ENCODE results near the gene ARID1B. TPM values are rescaled to one million over a fixed set of nuclear protein-coding genes. Genes with fewer than 3 reads are reported as not detected.
A peak's percentile ranks its signal among the peaks of the same experiment; 100 is the strongest.

Gene ARID1B
- total RNA-seq, 2 experiments from 2014 or later, result 42.5 to 43.2 TPM

DNA sequence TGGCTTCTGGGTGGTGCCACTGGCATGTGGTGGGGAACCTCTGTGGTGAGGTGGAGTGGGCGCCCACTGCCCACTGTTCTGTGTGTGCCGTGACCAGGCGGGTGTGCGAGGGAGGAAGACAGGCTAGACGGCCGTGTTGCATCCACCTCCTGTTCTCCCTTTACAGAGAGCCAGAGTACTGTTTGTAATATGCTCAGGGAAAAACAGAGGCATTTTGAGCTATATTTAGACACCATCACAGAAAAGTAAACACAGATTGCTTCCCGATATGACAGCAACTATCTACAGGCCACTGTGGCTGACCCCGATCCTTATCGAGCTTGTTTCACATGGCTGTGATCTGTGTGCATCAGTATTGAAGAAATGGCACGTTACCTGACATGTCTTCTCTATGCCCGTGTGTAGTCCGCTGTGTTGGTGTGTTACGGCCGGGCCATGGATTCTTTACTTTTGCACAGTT, 45.6 kb downstream of the ARID1B start:
- Mint-ChIP-seq H3K4me3 (no peak overlapping the region), H3K9me3 (no peaks in the 10 kb centered on the region), H3K27me3 (ENCODE audit: low read depth) (no peaks in the 10 kb centered on the region), H3K27ac (no peak overlapping the region), H3K36me3 (ENCODE audit: low read depth) (peaks cover 5% of the 10 kb centered on the region), H3K4me1 (ENCODE audit: low read depth) (peaks cover 81% of the 10 kb centered on the region)
- intact Hi-C loops (cut with micrococcal nuclease), result no loop called here
- DNase-seq, result no peak
- CTCF ChIA-PET, result interaction anchor here (0.6 kb wide), 1 partner anchor 44 kb away, joined by 3 read pairs; no protein-coding TSS in a partner anchor

DNA sequence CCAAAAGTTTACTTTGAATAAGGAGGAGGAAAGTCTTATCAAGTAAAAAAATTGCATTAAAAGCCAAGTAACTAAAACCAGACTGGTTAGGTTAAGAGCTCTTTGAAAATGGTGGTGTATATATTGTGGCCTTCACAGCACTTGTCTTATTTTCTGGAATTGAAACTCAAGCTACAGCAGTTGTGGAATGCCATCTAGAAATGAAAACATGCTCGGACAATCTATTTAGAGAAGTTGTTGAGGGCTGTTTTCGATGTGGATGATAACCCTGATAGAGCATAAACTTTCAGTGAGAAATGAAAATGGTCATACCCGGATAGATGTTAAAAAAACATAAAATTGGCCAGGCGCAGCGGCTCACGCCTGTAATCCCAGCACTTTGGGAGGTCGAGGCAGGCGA, 47.0 kb downstream of the ARID1B start:
- Mint-ChIP-seq H3K36me3 (ENCODE audit: low read depth) (peaks cover 5% of the 10 kb centered on the region), H3K27me3 (ENCODE audit: low read depth) (no peaks in the 10 kb centered on the region), H3K4me1 (ENCODE audit: low read depth) (peaks cover 82% of the 10 kb centered on the region), H3K9me3 (no peaks in the 10 kb centered on the region), H3K27ac (no peak overlapping the region), H3K4me3 (no peak overlapping the region)
- no peak for DNase-seq
- intact Hi-C loops (cut with micrococcal nuclease), result loop anchor here (2.0 kb wide), 1 partner anchor 13 kb away; no protein-coding TSS in a partner anchor
- CTCF ChIA-PET, result interaction anchor here (0.6 kb wide), 2 partner anchors 156 to 766 kb away, joined by 3 to 4 read pairs; no protein-coding TSS in a partner anchor

DNA sequence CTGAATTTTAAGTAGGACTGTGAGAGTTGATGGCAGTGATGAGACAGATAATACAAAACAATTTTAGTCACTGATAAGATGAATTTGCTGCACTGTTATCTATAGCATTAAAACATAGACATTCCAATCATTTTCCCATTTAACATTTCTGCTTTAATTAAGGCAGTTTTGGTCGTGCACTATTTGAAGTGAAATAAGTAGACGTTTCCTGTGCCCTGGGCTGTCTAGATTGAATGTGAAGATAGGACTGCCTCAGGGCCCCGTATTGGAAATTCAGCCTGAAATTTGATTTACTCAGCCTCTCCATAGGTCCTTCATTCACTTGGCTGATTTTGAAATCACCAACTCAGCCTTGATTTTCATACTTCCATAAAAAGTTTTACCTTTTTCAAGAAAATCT, 48.3 kb downstream of the ARID1B start:
- DNase-seq, result no peak
- Mint-ChIP-seq H3K4me1 (ENCODE audit: low read depth) (peaks cover 75% of the 10 kb centered on the region), H3K27me3 (ENCODE audit: low read depth) (no peaks in the 10 kb centered on the region), H3K9me3 (no peaks in the 10 kb centered on the region), H3K27ac (no peak overlapping the region), H3K4me3 (no peak overlapping the region), H3K36me3 (ENCODE audit: low read depth) (peaks cover 7% of the 10 kb centered on the region)
- intact Hi-C loops (cut with micrococcal nuclease), result loop anchor here (2.0 kb wide), 1 partner anchor 15 kb away; no protein-coding TSS in a partner anchor
- CTCF ChIA-PET, result interaction anchor here (0.6 to 0.7 kb wide), 3 partner anchors 29 to 94 kb away, joined by 3 to 4 read pairs (median 3); no protein-coding TSS in a partner anchor

DNA sequence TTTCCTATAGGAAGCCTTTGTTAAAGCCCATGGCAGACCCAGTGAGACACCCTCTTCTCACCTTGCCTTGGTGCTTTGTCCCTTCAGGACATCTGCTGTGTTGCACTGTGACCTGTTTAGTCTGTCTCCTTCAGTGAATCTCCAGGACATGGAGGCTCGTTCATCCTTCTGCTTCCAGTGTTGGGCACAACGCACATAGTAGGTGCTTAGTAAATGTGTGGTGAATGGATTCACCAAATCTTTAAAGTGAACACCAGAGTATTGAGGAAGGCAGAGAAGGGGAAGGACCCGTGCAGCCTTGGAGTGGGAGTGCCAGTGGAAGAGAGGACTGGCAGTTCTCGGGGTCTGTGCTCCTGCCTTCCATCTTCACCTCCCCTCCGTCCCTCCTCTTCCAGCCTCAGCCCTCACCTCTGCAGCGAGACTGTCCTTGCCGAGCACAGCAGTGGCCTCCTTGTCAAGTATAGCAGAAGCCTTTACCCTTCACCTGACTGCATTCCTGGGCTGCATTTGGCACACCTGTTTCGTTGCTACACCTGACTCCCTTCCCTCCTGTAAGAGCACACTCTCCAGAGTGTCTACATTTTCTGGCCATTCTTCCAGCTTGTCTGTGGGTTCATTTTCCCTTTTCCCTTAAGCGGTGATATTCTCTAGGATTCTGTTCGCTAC, 49.2 kb downstream of the ARID1B start:
- no peak for DNase-seq
- Mint-ChIP-seq H3K36me3 (ENCODE audit: low read depth) (peaks cover 14% of the 10 kb centered on the region), H3K4me1 (ENCODE audit: low read depth) (peaks cover 75% of the 10 kb centered on the region), H3K27ac (no peak overlapping the region), H3K9me3 (no peaks in the 10 kb centered on the region), H3K4me3 (no peak overlapping the region), H3K27me3 (ENCODE audit: low read depth) (no peaks in the 10 kb centered on the region)
- CTCF ChIA-PET, result no interaction called here
- intact Hi-C loops (cut with micrococcal nuclease), result no loop called here

DNA sequence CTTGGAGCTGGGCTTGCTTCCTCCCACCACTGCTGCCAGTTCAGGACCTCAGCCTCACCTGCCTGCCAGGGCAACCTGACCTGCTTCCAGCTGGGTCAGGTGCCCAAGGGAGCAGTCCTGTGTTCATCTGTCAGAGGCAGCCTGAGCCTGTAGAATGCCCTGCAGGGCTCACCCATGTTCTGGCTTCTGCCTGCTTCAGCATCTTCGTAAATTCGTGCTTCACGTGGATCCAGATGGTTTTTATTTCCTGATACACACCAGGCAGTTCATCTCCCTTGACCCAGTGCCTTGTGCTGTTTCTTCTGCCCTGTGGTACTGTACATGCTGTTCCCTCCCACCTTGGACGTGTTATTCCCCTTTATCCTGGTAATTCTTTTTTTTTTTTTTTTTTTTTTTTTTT, 50.2 kb downstream of the ARID1B start:
- H3K4me1 Mint-ChIP-seq (ENCODE audit: low read depth), result peaks cover 75% of the 10 kb centered on the region

DNA sequence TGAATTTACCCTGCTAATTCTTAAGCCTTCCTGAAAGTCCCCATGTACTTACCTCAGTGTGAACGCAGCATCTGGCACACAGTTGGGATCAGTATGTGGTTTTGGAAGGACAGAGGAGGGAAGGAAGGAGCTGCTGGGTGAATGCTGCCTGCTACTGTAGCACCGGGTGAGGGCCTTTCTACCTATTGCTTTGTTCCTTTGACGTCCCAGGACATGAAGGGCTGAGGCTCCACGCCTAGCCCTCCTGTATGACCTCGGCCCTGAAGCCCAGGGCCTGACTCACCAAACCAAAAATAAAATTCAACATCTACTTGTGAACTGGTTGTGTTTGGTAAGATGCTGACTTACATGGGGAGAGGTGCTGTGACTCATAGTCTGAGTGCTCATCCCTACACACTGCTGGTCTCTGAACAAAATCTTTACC, 51.1 kb downstream of the ARID1B start:
- intact Hi-C loops (cut with micrococcal nuclease), result no loop called here
- H3K27ac Mint-ChIP-seq, result no peak overlapping the region
- H3K4me3 Mint-ChIP-seq, result no peak overlapping the region
- peak; percentile 24 for DNase-seq
- H3K4me1 Mint-ChIP-seq (ENCODE audit: low read depth), result peaks cover 74% of the 10 kb centered on the region
- CTCF ChIA-PET, result interaction anchor here (0.9 kb wide), 1 partner anchor 26 kb away, joined by 3 read pairs; no protein-coding TSS in a partner anchor
- H3K9me3 Mint-ChIP-seq, result no peaks in the 10 kb centered on the region
- H3K36me3 Mint-ChIP-seq (ENCODE audit: low read depth), result peaks cover 17% of the 10 kb centered on the region
- no peaks in the 10 kb centered on the region for H3K27me3 Mint-ChIP-seq (ENCODE audit: low read depth)

More for the DNA sequence above, 50.2 kb downstream of the ARID1B start:
- intact Hi-C loops (cut with micrococcal nuclease), result no loop called here
- CTCF ChIA-PET, result interaction anchor here (0.9 kb wide), 1 partner anchor 25 kb away, joined by 3 read pairs; no protein-coding TSS in a partner anchor
- no peak for DNase-seq
- no peaks in the 10 kb centered on the region for H3K27me3 Mint-ChIP-seq (ENCODE audit: low read depth)
- H3K27ac Mint-ChIP-seq, result no peak overlapping the region
- no peak overlapping the region for H3K4me3 Mint-ChIP-seq
- H3K9me3 Mint-ChIP-seq, result no peaks in the 10 kb centered on the region
- peaks cover 16% of the 10 kb centered on the region for H3K36me3 Mint-ChIP-seq (ENCODE audit: low read depth)

DNA sequence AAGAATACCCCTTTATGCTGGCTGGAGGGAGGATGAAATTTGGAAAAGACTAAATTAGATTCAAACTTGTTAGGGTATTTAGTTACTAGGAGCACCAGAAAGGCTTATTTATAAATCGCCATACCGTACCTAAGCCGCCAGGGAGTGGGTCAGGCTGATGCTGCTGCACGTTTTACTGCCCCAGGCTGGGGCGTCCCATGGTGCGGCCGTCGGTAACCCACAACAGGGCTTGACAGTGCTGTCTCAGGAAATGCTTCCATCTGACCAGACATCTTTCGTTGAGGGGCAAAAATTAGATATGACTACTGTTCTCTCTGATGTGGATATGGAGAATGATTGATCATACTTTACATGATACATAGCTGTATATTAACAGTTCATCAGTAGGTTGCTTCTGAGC, 52.9 kb downstream of the ARID1B start:
- no peak overlapping the region for H3K4me3 Mint-ChIP-seq
- H3K4me1 Mint-ChIP-seq (ENCODE audit: low read depth), result peaks cover 64% of the 10 kb centered on the region
- intact Hi-C loops (cut with micrococcal nuclease), result loop anchor here (2.0 kb wide), 1 partner anchor 13 kb away; no protein-coding TSS in a partner anchor
- no peaks in the 10 kb centered on the region for H3K9me3 Mint-ChIP-seq
- peaks cover 21% of the 10 kb centered on the region for H3K36me3 Mint-ChIP-seq (ENCODE audit: low read depth)
- CTCF ChIA-PET, result interaction anchor here (1.7 kb wide), 1 partner anchor 10 kb away, joined by 3 read pairs; no protein-coding TSS in a partner anchor
- no peaks in the 10 kb centered on the region for H3K27me3 Mint-ChIP-seq (ENCODE audit: low read depth)
- no peak overlapping the region for H3K27ac Mint-ChIP-seq
- no peak for DNase-seq

DNA sequence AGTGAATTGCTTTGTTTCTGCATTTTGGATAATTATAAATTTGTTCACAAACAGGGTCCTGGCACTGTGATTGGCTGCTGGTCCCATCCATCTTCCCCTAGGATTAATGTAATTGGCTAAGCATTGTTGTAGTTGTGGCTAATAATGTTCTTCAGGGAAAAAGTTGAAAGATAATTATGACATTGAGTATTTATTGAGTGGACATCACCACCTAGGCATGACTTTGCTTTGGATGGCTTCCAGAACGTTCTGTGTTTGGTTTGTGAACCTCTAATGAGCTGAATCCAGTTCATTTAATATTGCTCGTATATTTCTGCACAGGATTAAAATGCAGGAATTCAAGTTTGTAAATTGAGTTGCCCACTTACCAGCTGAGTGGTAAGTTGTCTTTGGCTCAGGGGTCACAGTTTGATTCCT, 55.1 kb downstream of the ARID1B start:
- Mint-ChIP-seq H3K4me3 (no peak overlapping the region), H3K4me1 (ENCODE audit: low read depth) (peaks cover 52% of the 10 kb centered on the region), H3K27me3 (ENCODE audit: low read depth) (no peaks in the 10 kb centered on the region), H3K27ac (no peak overlapping the region), H3K9me3 (no peaks in the 10 kb centered on the region), H3K36me3 (ENCODE audit: low read depth) (peaks cover 26% of the 10 kb centered on the region)
- intact Hi-C loops (cut with micrococcal nuclease), result no loop called here
- DNase-seq, result no peak
- CTCF ChIA-PET, result interaction anchor here (1.0 kb wide), 1 partner anchor 9 kb away, joined by 4 read pairs; no protein-coding TSS in a partner anchor

DNA sequence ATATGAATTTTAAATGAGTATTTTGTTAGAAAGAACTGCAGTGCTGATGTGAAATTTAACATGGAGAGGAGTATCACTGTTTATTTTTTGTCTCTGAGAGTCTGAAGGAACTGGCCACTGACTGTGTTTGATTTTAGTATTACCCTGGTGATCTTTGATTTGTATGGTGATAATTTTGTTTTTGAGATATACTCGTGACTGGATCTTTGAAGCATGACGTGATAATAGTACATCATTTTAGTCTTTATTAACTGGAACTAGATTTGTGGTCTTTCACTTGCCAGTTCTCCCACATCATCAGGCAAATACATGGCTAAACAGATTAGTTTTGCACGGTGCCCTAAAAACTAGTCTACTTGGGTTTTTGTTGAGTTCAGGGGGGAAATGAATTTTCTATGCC, 55.5 kb downstream of the ARID1B start:
- DNase-seq, result no peak
- CTCF ChIA-PET, result no interaction called here
- H3K36me3 Mint-ChIP-seq (ENCODE audit: low read depth), result peaks cover 25% of the 10 kb centered on the region
- intact Hi-C loops (cut with micrococcal nuclease), result no loop called here
- no peak overlapping the region for H3K4me3 Mint-ChIP-seq
- no peaks in the 10 kb centered on the region for H3K9me3 Mint-ChIP-seq
- H3K27me3 Mint-ChIP-seq (ENCODE audit: low read depth), result no peaks in the 10 kb centered on the region
- peaks cover 48% of the 10 kb centered on the region for H3K4me1 Mint-ChIP-seq (ENCODE audit: low read depth)
- no peak overlapping the region for H3K27ac Mint-ChIP-seq

DNA sequence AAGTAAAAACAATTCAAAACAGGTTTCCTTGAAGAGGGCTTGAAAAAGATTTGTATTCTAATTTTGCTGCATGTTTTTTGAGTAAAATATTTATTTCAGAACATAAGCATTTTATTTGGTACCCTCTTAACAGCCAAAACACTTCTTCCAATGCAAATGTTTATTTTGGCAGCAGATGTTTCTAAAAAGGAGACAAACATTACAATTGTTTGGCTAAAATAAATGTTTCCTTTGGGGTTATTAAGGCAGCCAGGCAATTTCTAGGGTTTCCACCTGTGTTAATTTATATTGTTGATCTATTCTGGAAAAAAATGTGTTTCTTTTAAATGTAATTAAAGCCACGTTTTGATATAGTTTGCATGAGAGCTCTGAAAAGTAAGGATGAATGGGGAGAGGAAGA, 56.6 kb downstream of the ARID1B start:
- H3K36me3 Mint-ChIP-seq (ENCODE audit: low read depth), result peaks cover 25% of the 10 kb centered on the region
- DNase-seq, result no peak
- peaks cover 40% of the 10 kb centered on the region for H3K4me1 Mint-ChIP-seq (ENCODE audit: low read depth)
- CTCF ChIA-PET, result no interaction called here
- H3K4me3 Mint-ChIP-seq, result no peak overlapping the region
- no peaks in the 10 kb centered on the region for H3K9me3 Mint-ChIP-seq
- no peaks in the 10 kb centered on the region for H3K27me3 Mint-ChIP-seq (ENCODE audit: low read depth)
- intact Hi-C loops (cut with micrococcal nuclease), result no loop called here
- H3K27ac Mint-ChIP-seq, result no peak overlapping the region

DNA sequence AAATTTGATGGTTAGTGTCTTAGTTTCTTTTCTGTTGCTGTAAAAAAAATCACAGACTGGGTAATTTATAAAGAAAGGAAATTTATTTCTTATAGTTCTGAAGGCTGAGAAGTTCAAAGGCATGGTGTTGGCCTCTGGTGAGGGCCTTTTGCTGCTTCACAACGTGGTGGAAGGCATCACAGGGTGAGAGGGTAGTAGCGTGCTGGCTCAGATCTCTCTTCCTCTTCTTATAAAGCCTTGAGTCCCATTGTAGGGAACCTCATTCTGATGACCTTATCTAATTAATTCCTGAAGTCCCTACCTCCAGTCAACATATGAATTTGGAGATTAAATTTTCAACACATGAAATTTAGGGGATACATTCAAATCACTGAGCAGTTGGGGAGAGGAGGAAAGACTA, 62.0 kb downstream of the ARID1B start:
- H3K4me3 Mint-ChIP-seq, result no peak overlapping the region
- peaks cover 14% of the 10 kb centered on the region for H3K36me3 Mint-ChIP-seq (ENCODE audit: low read depth)
- no peak overlapping the region for H3K27ac Mint-ChIP-seq
- DNase-seq, result no peak
- CTCF ChIA-PET, result no interaction called here
- H3K27me3 Mint-ChIP-seq (ENCODE audit: low read depth), result no peaks in the 10 kb centered on the region
- H3K4me1 Mint-ChIP-seq (ENCODE audit: low read depth), result peaks cover 46% of the 10 kb centered on the region
- no peaks in the 10 kb centered on the region for H3K9me3 Mint-ChIP-seq
- intact Hi-C loops (cut with micrococcal nuclease), result no loop called here

DNA sequence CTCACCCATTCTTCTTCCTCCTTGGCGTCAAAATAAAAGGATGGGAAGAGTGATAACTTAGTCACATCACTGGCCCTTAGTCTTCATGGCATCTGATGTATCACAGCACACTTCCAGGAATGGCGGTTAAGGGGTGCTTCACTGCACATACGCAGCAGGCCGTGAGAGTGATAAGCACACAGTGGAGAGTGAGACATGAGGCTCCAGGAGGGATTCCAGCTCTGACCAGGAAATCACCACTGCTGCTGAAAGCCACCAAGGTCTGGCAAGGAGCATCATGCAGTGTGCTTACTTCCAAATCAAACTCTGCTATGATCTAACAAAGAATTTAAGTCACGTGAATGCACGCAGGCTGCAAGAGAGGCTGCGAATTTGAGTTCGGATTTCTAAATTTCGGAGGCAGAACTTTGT, 62.4 kb downstream of the ARID1B start:
- no peaks in the 10 kb centered on the region for H3K27me3 Mint-ChIP-seq (ENCODE audit: low read depth)
- peaks cover 14% of the 10 kb centered on the region for H3K36me3 Mint-ChIP-seq (ENCODE audit: low read depth)
- H3K27ac Mint-ChIP-seq, result no peak overlapping the region
- CTCF ChIA-PET, result no interaction called here
- H3K9me3 Mint-ChIP-seq, result no peaks in the 10 kb centered on the region
- peaks cover 49% of the 10 kb centered on the region for H3K4me1 Mint-ChIP-seq (ENCODE audit: low read depth)
- DNase-seq, result no peak
- H3K4me3 Mint-ChIP-seq, result no peak overlapping the region
- intact Hi-C loops (cut with micrococcal nuclease), result no loop called here

DNA sequence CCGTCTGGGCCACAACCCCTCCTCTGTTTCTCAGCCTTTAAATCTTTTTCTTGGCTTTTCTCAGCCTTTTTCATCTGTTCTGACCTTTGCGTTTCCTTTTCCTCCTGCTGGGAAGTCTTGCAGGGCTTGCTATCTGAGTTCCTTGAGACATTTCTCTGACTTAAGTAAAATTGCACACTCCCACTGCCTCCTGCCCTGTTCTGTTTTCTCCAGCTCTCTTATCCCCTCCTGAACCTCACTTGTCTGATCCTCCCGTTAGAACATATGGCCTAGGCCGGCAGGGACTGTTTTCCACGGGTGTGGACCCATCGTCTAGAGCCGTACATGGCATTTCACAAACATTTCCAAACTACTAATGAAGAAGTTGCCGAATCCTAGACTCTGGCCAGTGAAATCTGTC, 63.0 kb downstream of the ARID1B start:
- H3K4me1 Mint-ChIP-seq (ENCODE audit: low read depth), result peaks cover 54% of the 10 kb centered on the region
- no peak overlapping the region for H3K4me3 Mint-ChIP-seq
- H3K36me3 Mint-ChIP-seq (ENCODE audit: low read depth), result peaks cover 12% of the 10 kb centered on the region
- peak overlapping the region; percentile 27 for H3K27ac Mint-ChIP-seq
- H3K27me3 Mint-ChIP-seq (ENCODE audit: low read depth), result no peaks in the 10 kb centered on the region
- no peak for DNase-seq
- intact Hi-C loops (cut with micrococcal nuclease), result no loop called here
- CTCF ChIA-PET, result no interaction called here
- no peaks in the 10 kb centered on the region for H3K9me3 Mint-ChIP-seq

All from activated naive CD4-positive, alpha-beta T cell treated with anti-CD3 and anti-CD28 coated beads for 36 hours (primary cell).